Hematopoietic multipotent progenitor cell (in vitro differentiated cells): ENCODE data around the gene KCNJ4. TPM values are rescaled to one million over a fixed set of nuclear protein-coding genes. Genes with fewer than 3 reads are reported as not detected.
"Not testable (repeated sequence)": the region's sequence is repeated elsewhere in the genome, so short reads cannot be mapped to it uniquely, and the experiment has no call there.

Experiments used
- DNase-seq, 3 donors: peaks; one replicate each; pipeline ENCODE4 v3.0.0-alpha.2; 2011 to 2015; ENCODE audit warnings: low read depth in 2 of 3, low spot score in 2 of 3
- total RNA-seq: library from RNA; depleted of rRNA; stranded (reverse); fragments of >200 nt; gene quantifications from one replicate; pipeline ENCODE4 v1.2.3, GENCODE V29; 2012

The KCNJ4 gene
- total RNA-seq, 1 donor: 0.27 TPM

DNA sequence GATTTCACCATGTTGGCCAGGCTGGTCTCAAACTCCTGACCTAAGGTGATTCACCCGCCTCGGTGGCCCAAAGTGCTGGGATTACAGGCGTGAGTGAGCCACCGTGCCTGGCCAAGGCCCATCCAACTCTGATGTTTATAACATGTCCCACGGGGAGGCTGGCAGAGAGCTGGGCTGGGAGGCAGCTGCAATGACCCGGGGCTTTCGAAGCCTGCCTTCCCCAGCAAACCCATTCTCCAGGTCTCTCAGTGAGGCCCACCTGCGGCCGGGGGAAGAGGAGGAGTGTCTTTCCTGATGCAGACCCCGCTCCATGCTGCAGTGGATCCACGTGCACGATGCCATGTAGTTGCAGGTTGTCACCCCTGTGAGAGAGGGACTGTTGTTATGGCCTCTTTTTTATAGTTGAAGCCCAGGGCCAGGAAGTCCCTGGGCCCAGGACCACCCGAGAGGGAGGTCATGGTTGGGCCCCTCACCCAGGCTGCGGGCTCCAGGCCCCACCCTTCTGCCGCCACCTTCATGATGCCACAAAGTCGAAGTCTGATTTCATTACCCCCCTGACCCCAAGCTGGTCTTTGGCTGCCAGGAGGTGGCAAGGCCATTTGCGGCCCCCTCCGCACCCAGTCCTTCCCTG is 38.3 kb downstream of the KCNJ4 start:
- no peak for DNase-seq

DNA sequence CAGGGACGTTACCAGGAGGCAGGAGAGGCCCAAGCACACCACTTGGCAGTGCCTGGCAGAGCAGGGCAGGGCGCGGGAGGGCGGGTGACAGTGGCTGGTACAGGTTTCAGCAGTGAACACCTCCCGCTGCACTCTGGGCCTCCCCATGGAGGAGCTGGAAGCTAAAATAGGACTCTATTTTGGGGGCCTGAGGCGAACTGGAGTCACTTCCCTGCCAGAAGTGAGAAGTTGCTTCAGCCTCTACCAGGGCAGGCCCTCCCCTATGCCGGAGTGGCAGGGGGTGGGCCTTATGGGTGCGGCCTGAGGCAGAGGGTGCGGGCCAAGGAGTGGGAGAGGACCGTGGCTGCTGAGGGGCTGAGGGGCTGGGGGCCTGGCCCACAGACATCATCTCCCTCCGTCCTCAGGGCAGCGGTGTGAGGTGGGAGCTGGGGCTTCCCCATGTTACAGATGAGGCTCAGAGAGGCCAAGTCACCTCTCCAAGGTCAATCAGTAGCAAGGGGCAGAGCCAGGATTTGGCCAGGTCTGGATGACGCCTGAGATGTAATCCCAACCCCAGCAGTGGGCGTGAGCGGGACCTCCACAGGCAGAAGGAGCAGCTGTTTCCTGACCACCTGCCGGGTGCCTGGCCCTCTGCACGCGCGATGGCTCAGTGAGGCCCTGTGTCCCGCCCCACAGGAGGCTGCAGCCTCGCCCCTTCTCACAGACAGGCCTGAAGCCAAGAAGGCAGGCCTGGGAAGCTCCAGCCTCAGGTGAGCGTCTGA is 39.3 kb downstream of the KCNJ4 start:
- DNase-seq: peak in 1 of 3 donors; percentile 18

DNA sequence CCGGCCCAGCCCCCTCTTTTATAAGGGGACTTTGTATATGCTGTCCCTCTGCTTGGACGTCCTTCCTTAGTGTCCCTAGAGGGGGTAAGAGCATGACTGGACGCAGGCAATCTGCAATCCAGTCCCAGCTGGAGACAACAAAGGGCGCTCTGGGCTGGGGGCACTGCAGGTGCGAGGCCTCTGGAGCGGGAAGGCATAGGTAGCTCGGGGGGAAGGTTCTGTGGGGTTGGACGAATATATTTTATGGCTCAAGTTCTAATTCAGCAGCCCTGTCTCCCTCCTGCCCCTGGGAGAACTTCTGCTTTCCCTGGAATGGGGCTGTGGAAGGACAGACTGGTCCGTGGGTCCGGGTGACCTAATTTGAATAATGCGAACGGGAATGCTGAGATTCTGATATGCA is 40.0 kb downstream of the KCNJ4 start:
- no peak for DNase-seq

DNA sequence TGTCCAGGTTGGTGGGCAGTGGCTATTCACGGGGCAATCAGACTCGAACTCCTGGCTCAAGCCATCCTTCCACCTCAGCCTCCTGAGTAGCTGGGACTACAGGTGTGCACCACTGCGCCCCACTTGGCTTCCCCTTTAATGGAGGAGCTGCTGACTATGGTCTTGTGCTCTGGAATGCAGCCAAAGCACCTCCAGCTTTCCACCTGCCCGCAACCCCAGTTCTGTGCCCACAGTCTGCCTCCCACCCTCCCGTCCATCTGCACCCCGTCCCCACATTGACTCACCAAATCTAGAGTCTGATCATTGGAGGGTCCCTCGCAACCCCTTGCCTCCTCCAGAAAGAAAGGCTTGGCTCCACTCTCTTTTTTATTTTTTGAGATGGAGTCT is 41.0 kb downstream of the KCNJ4 start:
- no peak for DNase-seq

DNA sequence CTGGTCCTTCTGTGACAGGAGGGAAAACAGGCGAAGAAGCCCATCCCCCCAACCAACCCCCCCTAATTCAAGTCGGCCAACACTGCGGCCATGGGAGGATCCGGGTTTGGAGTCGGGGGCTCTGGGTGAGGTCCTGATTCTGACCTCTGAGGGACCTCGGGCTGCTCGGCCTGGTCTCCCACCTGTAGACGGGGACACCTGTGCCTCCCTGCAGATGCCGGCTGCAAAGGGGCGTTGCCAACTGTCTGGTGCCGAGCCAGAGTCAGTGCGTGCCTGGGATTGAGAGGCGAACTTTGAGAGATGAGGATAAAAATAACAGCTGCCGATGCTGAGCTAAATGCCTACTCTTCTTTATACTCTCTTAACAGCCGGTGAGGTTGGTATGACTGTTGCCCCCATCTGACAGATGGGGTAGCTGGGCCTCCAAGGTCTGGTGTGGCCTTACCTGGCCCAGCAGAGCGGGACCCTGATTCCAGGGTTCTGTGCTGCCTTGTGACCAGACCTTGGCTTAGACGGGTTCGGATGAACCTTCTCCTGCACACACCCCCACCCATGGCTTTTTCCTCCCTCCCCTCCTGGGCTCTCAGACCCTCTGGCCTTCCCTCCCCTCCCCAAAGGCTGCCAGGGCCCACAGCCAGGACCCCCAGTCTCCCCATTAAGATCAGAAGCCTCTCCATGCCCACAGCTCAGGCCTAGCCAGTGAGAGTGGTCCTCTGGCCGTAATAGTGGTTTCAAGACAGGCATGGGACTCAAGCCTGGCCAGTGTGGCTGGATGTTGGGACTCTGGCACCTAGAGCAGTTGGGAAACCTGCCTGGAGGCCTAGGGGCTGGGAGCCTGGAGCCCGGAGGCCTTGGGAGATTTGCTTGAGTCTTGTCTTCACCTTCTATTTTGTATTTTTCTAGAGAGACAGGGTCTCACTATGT is 41.7 kb downstream of the KCNJ4 start:
- DNase-seq: no peak

DNA sequence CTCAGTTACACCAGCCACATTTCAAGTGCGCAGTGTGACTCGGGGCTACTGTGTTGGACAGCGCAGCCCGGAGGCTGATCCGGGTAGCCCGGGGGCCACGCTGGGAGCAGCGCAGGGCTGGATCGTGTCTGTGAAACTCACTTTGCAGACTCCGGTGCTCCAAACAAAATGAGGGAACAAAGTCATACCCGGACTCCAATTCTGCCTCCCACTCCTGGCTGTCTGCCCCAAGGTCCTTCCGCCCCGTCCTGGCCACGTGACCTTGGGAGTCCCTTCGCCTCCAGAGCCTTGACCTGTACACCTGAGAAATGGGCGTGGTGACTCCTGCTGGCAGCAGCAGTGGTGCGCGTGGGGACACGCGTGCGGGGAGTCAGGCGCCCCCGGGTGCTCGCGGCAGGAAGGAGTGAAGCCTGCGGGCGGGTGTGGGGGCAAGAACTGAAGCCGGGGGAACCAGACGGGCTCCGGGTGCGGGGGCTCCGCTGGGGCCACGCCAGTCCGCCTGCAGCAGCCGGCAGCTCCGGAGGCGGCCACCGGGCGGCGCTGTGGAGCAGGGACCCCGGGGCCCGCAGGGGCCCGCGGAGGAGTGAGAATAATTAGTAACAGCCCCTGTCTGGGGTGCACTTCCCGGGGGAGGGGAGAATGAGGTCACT is 42.4 kb downstream of the KCNJ4 start:
- DNase-seq: peak in 1 of 3 donors; percentile 31

DNA sequence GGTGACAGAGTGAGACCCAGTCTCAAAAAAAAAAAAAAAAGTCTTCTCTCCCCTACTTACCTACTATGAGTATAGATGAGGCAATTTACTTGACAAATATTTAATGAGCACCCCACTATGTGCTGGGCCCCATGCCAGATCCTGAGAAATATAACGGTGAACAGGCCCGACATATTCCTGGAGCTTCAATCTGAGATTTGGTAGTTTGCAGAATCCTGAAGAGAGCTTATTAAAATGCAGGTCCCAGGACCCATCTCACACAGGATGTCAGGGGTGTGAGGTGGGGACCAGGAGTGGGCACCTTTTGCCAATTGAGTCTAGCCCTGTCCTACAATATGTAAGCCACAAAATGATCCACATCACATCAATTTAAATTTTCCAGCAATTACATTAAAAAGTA is 44.0 kb downstream of the KCNJ4 start:
- DNase-seq: no peak

DNA sequence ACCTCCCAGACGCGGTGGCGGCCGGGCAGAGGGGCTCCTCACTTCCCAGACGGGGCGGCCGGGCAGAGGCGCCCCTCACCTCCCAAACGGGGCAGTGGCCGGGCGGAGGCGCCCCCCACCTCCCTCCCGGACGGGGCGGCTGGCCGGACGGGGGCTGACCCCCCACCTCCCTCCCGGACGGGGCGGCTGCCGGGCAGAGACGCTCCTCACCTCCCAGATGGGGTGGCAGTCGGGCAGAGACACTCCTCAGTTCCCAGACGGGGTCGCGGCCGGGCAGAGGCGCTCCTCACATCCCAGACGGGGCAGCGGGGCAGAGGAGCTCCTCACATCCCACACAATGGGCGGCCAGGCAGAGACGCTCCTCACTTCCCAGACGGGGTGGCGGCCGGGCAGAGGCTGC is 45.1 kb downstream of the KCNJ4 start:
- not testable (repeated sequence) for DNase-seq

DNA sequence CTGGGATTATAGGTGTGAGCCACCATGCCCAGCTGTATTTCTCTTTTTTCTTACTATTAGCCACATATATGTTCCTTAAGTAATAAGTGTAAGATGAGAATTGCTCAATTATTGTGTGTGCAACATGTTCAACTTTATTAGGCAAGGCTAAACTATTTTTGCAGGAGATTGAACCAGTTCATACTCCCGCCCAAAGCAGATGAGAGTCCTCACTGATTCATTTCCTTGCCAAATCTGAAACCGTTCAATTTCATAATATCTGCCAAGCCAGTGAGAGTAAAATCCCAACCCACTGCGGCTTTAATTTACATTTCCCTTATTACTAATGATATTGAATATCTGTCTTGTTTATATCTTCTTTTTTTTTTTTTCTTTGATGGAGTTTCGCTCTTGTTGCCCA is 48.4 kb downstream of the KCNJ4 start:
- DNase-seq: no peak

DNA sequence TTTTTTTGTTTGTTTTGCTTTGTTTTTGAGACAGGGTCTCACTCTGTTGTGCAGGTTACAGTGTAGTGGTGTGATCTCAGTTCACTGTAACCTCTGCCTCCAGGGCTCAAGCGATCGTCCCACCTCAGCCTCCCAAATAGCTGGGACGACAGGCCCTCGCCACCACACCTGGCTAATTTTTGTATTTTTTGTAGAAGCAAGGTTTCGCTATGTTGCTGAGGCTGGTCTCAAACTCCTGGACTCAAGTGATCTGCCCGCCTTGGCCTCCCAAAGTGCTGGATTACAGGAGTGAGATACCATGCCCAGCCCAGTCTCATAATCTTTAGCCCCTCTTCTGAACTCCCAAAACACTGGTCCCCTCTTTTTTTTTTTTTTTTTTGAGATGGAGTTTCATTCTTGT is 50.6 kb downstream of the KCNJ4 start:
- DNase-seq: no peak

DNA sequence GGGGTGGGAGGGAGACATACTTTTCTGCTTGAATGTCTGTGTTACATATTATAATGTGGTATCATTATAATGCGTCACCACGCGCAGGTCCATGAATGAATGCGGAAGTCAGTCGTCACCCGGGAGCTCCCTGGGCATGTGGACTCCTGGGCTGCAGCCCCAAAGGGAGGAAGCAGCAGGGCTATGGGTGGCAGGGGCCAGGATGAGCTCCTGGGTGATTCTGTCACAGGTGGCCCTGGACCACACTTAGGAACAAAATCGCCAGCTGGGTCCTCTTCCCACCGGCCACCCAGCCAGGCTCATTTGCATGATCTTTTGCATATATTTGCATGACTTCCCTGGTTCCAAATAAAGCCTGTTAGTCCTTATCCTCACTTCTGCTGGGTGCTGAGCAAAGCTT is 51.2 kb downstream of the KCNJ4 start:
- no peak for DNase-seq

DNA sequence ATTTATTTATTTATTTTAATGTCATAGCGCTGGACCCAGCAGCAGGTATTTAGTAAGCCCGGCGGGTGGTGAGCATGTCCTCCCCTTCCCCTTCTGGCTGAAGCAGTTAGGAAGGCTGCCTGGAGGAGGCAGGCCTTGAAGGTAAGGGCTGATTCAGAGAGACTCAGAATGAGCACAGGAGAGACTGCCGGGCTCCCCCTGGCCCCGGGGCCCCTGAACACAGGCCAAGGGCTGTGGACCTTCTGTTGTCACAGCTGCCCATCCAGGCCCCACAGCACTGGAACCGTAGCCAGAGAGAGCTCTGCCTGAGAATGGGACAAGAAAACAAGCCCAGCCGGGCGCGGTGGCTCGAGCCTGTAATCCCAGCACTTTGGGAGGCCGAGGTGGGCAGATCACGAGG is 52.8 kb downstream of the KCNJ4 start:
- DNase-seq: no peak

DNA sequence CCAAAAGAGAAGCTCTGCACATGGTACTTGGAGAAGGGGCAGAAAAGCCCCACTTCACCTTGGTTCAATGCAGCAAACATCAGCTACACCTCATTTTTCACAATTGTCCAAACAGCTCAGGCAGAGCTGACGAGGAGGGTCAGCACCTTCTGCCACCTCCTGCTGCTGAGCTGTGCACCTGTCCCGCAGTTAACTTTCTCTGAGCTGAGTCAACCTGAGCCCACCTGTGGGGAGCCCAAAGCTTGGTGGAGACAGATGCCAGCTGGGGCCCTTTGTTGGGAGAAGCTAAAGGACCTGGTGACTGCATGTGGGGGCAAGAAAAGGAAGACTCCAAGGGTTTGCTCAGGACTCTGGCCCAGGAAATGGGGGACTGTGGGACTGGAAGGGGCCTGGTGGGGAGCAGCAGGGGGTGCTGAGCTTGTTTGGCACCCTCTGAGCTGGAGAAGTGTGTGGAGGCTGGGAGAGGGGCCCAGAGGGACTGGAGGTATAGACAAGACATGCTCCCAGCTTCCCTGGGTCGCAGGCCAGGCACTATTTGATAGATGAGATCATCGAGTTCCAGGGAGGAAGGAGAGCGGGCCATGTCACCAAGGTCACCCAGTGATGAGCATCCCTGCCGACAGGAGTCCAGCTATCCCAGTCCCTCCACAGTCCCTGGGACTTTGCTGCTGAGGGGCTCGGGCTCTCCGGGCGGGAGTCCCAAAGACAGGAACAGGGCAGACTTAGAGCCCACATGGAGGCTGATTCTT is 53.5 kb downstream of the KCNJ4 start:
- DNase-seq: no peak

DNA sequence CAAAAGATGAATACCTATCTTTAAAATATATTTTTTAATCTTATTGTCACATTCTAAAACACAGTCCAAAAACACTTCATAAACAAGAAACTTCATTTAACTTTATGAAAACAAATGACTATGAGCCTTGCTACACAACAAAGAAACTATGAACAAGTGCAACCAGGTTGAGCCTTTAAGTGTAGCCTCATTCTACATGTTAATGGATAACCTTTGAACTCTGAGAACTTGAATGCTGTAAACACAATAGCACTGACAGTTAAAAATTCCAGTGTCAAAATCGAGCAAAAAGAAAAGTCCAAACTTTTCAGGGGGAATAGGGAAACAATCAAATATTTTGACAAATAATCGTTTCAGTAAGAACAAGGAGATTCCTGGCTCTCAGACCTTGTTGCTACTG is 54.7 kb downstream of the KCNJ4 start:
- not testable (repeated sequence) for DNase-seq

DNA sequence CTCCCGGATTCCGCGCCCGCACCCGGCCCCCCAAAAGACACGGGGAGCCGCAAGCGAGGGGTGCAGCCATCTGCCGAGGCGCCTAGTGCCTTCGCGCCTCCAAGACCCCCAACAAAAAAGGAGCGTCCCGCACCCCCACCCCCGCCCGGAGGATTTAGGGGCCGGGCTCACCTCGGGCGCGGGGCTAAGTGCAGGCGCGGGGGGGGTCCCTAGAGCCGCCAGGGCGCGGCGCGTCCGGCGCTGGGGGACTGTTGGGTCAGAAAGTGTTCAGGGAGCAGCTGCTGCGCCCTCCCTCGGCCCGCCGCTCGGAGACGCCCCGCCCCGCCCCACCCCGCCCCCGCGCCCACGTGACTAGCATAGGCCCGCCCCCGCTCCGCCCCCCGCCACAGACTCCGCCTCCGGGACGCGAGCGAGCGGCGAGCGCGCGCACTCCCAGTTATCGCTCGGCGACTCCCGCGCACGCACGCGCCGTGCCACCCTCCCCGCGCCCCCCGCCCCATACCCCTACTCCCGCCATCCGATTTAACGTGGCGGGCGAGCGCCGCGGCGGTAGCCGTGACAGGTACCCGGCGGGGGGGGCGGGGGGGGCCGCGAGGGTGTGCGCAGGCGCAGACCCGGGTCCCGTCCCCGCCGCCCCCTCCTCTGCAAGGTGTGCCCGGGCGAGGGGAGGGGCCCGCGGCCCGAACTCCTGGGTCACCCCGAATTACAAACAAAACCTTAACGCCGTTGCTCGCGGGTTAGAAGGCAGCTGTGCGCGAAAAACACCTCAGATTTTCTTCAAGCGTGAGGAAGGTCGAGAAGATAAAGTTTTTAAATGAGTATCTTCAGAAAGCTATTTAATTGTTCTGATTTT is 56.2 kb downstream of the KCNJ4 start:
- DNase-seq: peak; percentile 61 to 80 (median 74)

DNA sequence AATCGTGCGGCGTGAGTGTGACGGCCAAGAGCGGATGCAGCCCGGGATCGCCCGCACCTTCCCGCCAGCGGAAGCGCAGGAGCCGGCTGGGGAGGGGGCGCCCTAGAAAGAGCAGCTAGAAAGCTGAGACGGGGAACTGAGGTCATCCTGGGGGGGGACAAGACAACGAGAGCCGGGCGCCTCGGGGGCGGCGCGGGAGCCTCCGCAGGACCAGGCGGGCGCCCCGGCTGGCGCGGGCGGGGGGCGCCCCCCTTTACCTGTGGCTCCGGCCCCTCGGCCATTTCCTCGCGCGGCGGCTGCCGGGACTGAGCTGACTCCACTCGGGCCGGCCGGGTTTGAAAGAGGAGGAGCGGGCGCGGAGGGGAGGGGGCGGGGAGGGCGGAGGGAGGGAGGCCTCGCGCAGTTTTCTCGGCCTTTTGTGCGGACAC is 56.8 kb downstream of the KCNJ4 start:
- DNase-seq: peak in 2 of 3 donors; percentile 48 to 51

DNA sequence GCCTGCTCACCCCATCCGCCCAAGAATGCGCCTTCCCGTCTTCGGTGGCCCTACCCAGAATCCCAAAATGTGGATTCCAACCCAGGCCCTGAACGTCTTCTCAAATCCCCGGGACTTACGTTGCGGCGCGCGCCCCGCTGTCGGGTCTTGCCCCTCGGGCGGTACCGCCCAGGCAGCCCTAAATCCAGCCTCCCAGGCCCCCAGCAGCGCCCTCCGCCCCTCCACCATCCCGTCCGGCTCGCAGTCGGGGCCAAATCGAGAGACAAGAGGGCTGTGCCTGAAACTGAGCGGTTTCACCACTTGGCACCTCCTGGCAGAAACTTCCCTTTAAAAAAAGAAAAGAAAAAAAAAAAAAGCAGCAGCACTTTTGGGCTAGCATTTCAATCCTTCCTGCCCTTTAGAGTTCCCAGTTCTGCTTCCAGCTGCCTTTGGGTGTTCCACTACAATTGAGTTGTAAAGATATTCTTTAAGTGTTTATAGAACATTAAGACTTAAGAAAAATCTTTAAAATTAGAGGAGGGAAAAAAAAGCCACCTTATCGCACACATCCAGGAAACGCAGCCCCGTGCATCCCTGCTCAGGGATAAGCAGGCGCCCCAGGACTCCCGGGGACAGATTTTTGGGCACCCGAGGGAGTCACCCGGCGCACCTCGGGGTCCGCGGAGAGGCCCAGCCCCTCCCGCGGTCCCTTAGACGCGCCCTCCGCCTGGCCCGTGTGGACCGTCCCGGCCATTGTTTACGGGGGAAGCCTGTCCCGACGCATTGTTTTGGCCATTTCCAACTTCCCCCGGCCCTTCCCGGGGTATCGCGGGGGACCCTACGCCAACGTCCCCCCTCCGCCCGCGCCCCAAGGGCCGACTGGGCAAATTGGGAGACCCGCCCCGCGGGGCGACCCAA is 57.6 kb downstream of the KCNJ4 start:
- DNase-seq: peak in 2 of 3 donors; percentile 49 to 58

DNA sequence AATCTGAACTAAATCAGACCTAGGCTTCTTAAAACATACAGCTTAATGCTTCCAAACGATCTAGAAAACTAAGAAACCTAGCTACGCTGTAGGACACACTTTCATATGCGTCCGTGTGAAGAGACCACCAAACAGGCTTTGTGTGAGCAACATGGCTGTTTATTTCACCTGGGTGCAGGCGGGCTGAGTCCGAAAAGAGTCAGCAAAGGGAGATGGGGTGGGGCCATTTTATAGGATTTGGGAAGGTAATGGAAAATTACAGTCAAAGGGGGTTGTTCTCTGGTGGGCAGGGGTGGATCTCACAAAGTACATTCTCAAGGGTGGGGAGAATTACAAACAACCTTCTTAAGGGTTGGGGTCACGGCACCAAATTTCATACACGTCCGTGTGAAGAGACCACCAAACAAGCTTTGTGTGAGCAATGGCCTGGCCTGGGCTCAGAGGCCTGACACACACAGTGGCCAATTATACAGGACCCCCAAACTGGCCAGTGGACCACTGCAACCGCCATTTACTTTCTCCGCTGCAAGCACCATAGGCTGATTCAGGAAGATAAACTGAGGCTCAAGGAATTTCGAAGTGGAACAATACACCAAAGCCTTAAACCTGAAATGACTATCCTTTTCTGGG is 58.4 kb downstream of the KCNJ4 start:
- not testable (repeated sequence) for DNase-seq
